Neuronal stem cell (in vitro differentiated cells): ENCODE results near the gene PKHD1.

Experiments
- DNase-seq: peaks from one replicate; pipeline ENCODE4 v3.0.0-alpha.2; 2013; ENCODE audit warnings: low spot score
- H2AFZ ChIP-seq: one replicate; pipeline ENCODE4 v1.6.1; 2013; ENCODE audit warnings: mild to moderate bottlenecking, low read length, inconsistent platforms
- H2AK5ac ChIP-seq: 2 replicates; pipeline ENCODE4 v1.6.1; 2013; ENCODE audit warnings: low read depth, mild to moderate bottlenecking, inconsistent platforms, low read length, moderate library complexity, mixed read lengths
- H2BK120ac ChIP-seq: 2 replicates; pipeline ENCODE4 v1.6.1; 2013; ENCODE audit warnings: low read depth, mild to moderate bottlenecking, inconsistent platforms, low read length, moderate library complexity, mixed read lengths
- H2BK12ac ChIP-seq: one replicate; pipeline ENCODE4 v1.6.1; 2013; ENCODE audit warnings: low read length, inconsistent platforms
- H2BK15ac ChIP-seq: 2 replicates; pipeline ENCODE4 v1.6.1; 2013; ENCODE audit warnings: mild to moderate bottlenecking, low read length, inconsistent platforms, mixed read lengths
- H2BK5ac ChIP-seq: one replicate; pipeline ENCODE4 v1.6.1; 2013; ENCODE audit warnings: inconsistent platforms, mild to moderate bottlenecking, low read length, moderate library complexity
- H3K14ac ChIP-seq: one replicate; pipeline ENCODE4 v1.6.1; 2013; ENCODE audit warnings: low read length, inconsistent platforms
- H3K18ac ChIP-seq: 2 replicates; pipeline ENCODE4 v1.6.1; 2013; ENCODE audit warnings: low read length, inconsistent platforms
- H3K23ac ChIP-seq: 2 replicates; pipeline ENCODE4 v1.6.1; 2013; ENCODE audit warnings: low read depth, mild to moderate bottlenecking, mixed read lengths, low read length, inconsistent platforms; ENCODE audit not compliant: poor library complexity
- H3K27ac ChIP-seq: replicated peaks from 3 replicates; pipeline ENCODE4 v1.5.1; 2013; ENCODE audit warnings: low read length, inconsistent platforms
- H3K27me3 ChIP-seq, 3 experiments: 2 replicates each; pipeline ENCODE4 v1.6.1; 2013; ENCODE audit warnings: low read length in 3 of 3, mild to moderate bottlenecking in 2 of 3, inconsistent platforms in 1 of 3, low read depth in 1 of 3, mixed read lengths in 1 of 3, moderate library complexity in 1 of 3; ENCODE audit not compliant: control insufficient read depth in 3 of 3, insufficient read depth in 3 of 3
- H3K36me3 ChIP-seq, 2 donors: replicated peaks in 1 of 2; 2 replicates each; pipeline ENCODE4 v1.6.1; 2013; ENCODE audit warnings: low read length in 2 of 2; ENCODE audit not compliant: control insufficient read depth in 2 of 2, insufficient read depth in 2 of 2
- H3K4ac ChIP-seq: 2 replicates; pipeline ENCODE4 v1.6.1; 2013; ENCODE audit warnings: inconsistent platforms, mild to moderate bottlenecking, low read length, moderate library complexity
- H3K4me1 ChIP-seq, 2 donors: 1 replicate in 1 of 2; 2 replicates in 1 of 2; pipeline ENCODE4 v1.6.1; 2013; ENCODE audit warnings: low read length in 2 of 2, low read depth in 1 of 2; ENCODE audit not compliant: control insufficient read depth in 2 of 2, insufficient read depth in 1 of 2
- H3K4me2 ChIP-seq: one replicate; pipeline ENCODE4 v1.6.1; 2013; ENCODE audit warnings: mild to moderate bottlenecking, low read length, inconsistent platforms; ENCODE audit not compliant: insufficient read depth, poor library complexity, severe bottlenecking
- H3K4me3 ChIP-seq, 2 donors: 2 replicates each; pipeline ENCODE4 v1.5.1; 2013; ENCODE audit warnings: low read length in 2 of 2, mild to moderate bottlenecking in 2 of 2, inconsistent platforms in 1 of 2, moderate library complexity in 1 of 2
- H3K79me1 ChIP-seq: one replicate; pipeline ENCODE4 v1.6.1; 2013; ENCODE audit warnings: low read depth, mild to moderate bottlenecking, inconsistent platforms, low read length, moderate library complexity
- H3K9ac ChIP-seq: one replicate; pipeline ENCODE4 v1.6.1; 2013; ENCODE audit warnings: mild to moderate bottlenecking, low read depth, low read length, inconsistent platforms; ENCODE audit not compliant: poor library complexity
- H3K9me3 ChIP-seq, 2 donors: replicated peaks in 1 of 2; 2 replicates each; pipeline versions ENCODE3 to v1.6.1; 2013; ENCODE audit warnings: low read length in 2 of 2, mild to moderate bottlenecking in 2 of 2, inconsistent platforms in 1 of 2, low read depth in 1 of 2, mixed read lengths in 1 of 2, moderate library complexity in 1 of 2; ENCODE audit not compliant: control insufficient read depth in 2 of 2, insufficient read depth in 1 of 2
- H4K8ac ChIP-seq: one replicate; pipeline ENCODE4 v1.6.1; 2013; ENCODE audit warnings: low read depth, mild to moderate bottlenecking, inconsistent platforms, low read length, moderate library complexity
- H4K91ac ChIP-seq: one replicate; pipeline ENCODE4 v1.6.1; 2013; ENCODE audit warnings: low read length, low read depth, mild to moderate bottlenecking, inconsistent platforms; ENCODE audit not compliant: poor library complexity
- WGBS, 2 donors: extraction: QIAGEN DNeasy Blood & Tissue Kit; methylation state at CpG; one replicate each; pipeline ENCODE4 v1.1.7; 2013; ENCODE audit warnings: missing lambda C conversion rate in 2 of 2, mixed read lengths in 1 of 2; ENCODE audit not compliant: insufficient read length in 2 of 2, insufficient replicate concordance in 1 of 2; ENCODE audit errors: extremely low coverage in 2 of 2; 5-methylcytosine and 5-hydroxymethylcytosine counted together

The PKHD1 gene

GRCh38 chr6:51818520-51819022, 268.8 kb downstream of the PKHD1 start:
- Histone ChIP-seq H3K18ac (no peak overlapping the region), H3K4ac (no peak overlapping the region), H3K4me1 (peaks cover 0 to 4% of the 10 kb centered on the region in 2 donors), H2BK15ac (no peak overlapping the region), H2BK12ac (no peak overlapping the region), H2BK5ac (no peak overlapping the region), H3K9me3 (no peaks in the 10 kb centered on the region), H3K27ac (no peak overlapping the region), H3K4me3 (no peak overlapping the region), H3K23ac (no peak overlapping the region), H3K27me3 (peaks cover 0 to 3% (median 0%) of the 10 kb centered on the region in 3 experiments), H2BK120ac (no peak overlapping the region), H2AK5ac (no peak overlapping the region), H3K14ac (no peak overlapping the region), H3K4me2 (no peak overlapping the region), H4K8ac (no peak overlapping the region), H2AFZ (no peak overlapping the region), H4K91ac (no peak overlapping the region), H3K79me1 (no peaks in the 10 kb centered on the region), H3K9ac (no peak overlapping the region), H3K36me3 (no peaks in the 10 kb centered on the region)
- WGBS, 2 donors = no CpG with 5 or more reads among the region's 6 CpGs
- no peak for DNase-seq

- Histone ChIP-seq H3K9ac (no peak overlapping the region), H3K23ac (no peak overlapping the region), H2AFZ (peak overlapping the region; percentile 49), H3K4ac (no peak overlapping the region), H2BK5ac (no peak overlapping the region), H3K18ac (no peak overlapping the region), H2AK5ac (no peak overlapping the region), H2BK12ac (no peak overlapping the region), H4K91ac (no peak overlapping the region), H3K4me1 (peaks cover 0 to 4% of the 10 kb centered on the region in 2 donors), H3K14ac (no peak overlapping the region), H3K36me3 (no peaks in the 10 kb centered on the region), H2BK120ac (no peak overlapping the region), H3K9me3 (no peaks in the 10 kb centered on the region), H3K4me2 (no peak overlapping the region), H3K27ac (no peak overlapping the region), H3K27me3 (peaks cover 0 to 3% (median 0%) of the 10 kb centered on the region in 3 experiments), H3K4me3 (no peak overlapping the region), H3K79me1 (no peaks in the 10 kb centered on the region), H4K8ac (no peak overlapping the region), H2BK15ac (no peak overlapping the region)
- no CpG with 5 or more reads among the region's 7 CpGs for WGBS, 2 donors
- DNase-seq = no peak
Observed at GRCh38 chr6:51817832-51818231, 269.6 kb downstream of the PKHD1 start.

- no CpG with 5 or more reads among the region's 1 CpG for WGBS, 2 donors
- H2BK120ac ChIP-seq = no peak overlapping the region
Observed at GRCh38 chr6:51814418-51814817, 273.0 kb downstream of the PKHD1 start.

GRCh38 chr6:51813904-51814303, 273.5 kb downstream of the PKHD1 start:
- Histone ChIP-seq H3K14ac (no peak overlapping the region), H2AFZ (no peak overlapping the region), H3K18ac (no peak overlapping the region), H3K4me2 (no peak overlapping the region), H3K4me1 (peaks cover 0 to 4% of the 10 kb centered on the region in 2 donors), H3K4me3 (no peak overlapping the region), H3K79me1 (no peaks in the 10 kb centered on the region), H3K27me3 (peaks cover 0 to 3% (median 0%) of the 10 kb centered on the region in 3 experiments), H4K8ac (no peak overlapping the region), H2BK120ac (no peak overlapping the region), H2BK5ac (no peak overlapping the region), H3K23ac (no peak overlapping the region), H3K27ac (no peak overlapping the region), H3K9ac (no peak overlapping the region), H3K9me3 (no peaks in the 10 kb centered on the region), H3K36me3 (no peaks in the 10 kb centered on the region), H4K91ac (no peak overlapping the region), H2BK15ac (no peak overlapping the region), H2BK12ac (no peak overlapping the region), H3K4ac (no peak overlapping the region), H2AK5ac (no peak overlapping the region)
- no CpG with 5 or more reads among the region's 1 CpG for WGBS, 2 donors
- DNase-seq = no peak

More at GRCh38 chr6:51814418-51814817, 273.0 kb downstream of the PKHD1 start:
- Histone ChIP-seq H4K8ac (no peak overlapping the region), H2BK5ac (no peak overlapping the region), H3K9me3 (no peaks in the 10 kb centered on the region), H3K4me2 (no peak overlapping the region), H3K9ac (no peak overlapping the region), H4K91ac (no peak overlapping the region), H3K79me1 (no peaks in the 10 kb centered on the region), H3K18ac (no peak overlapping the region), H3K23ac (no peak overlapping the region), H3K27ac (no peak overlapping the region), H2AFZ (no peak overlapping the region), H3K27me3 (peaks cover 0 to 3% (median 0%) of the 10 kb centered on the region in 3 experiments), H2BK15ac (no peak overlapping the region), H3K4me1 (peaks cover 0 to 4% of the 10 kb centered on the region in 2 donors), H2AK5ac (no peak overlapping the region), H2BK12ac (no peak overlapping the region), H3K14ac (no peak overlapping the region), H3K4me3 (no peak overlapping the region), H3K36me3 (no peaks in the 10 kb centered on the region), H3K4ac (no peak overlapping the region)
- no peak for DNase-seq
